ENCODE data around the gene ARAF. TPM values are rescaled to one million over a fixed set of nuclear protein-coding genes. Genes with fewer than 3 reads are reported as not detected.

Gene ARAF

Small RNA genes within 50 kb of the gene (small RNA-seq; reads per million reads assigned to genes)
- not detected for gene MIR4769 (ENCODE audit: insufficient read depth)
